A549 (cell line): ENCODE measurements around the gene ESRRB. TPM values are rescaled to one million over a fixed set of nuclear protein-coding genes. Genes with fewer than 3 reads are reported as not detected.

Experiments
- ATAC-seq, 2 experiments: fragments of 200-7000 bp in 1 of 2; fragments of >200 bp in 1 of 2; cut with Nextera tagmentation in 1 of 2; cut with Tn5 transposase in 1 of 2; 3 replicates each; pipeline versions ENCODE4 v1.8.0 to v1.9.1; 2018 to 2020; ENCODE audit warnings: mild to moderate bottlenecking in 1 of 2, moderate library complexity in 1 of 2
- CTCF ChIA-PET: fragments of 300-600 bp; sonication (Branson Sonifier 250); formaldehyde crosslinking; extraction: SDS; loops from one replicate; lab custom pipeline; 2021; ENCODE audit warnings: antibody characterized with exemption, inconsistent platforms; lab: Yijun Ruan, JAX
- POLR2A ChIA-PET: fragments of 350-600 bp; formaldehyde crosslinking; extraction: SDS; loops from one replicate; lab custom pipeline; 2021; ENCODE audit warnings: antibody characterized with exemption, inconsistent platforms; lab: Yijun Ruan, JAX
- DNase-seq, 2 experiments: peaks; one replicate each; pipeline versions ENCODE4 v3.0.0 to v3.0.0-alpha.2; 2011 to 2016; ENCODE audit warnings: low read depth in 1 of 2, low spot score in 1 of 2
- FAIRE-seq: peaks from 2 replicates; lab custom pipeline; 2011; peaks lifted over from hg19 to GRCh38; lab: Jason Lieb, UNC
- H3K27ac ChIP-seq, 2 experiments: fragments of >200 bp; sonication (Bioruptor Twin); formaldehyde crosslinking; 3 replicates each; pipeline ENCODE4 v1.5.1; 2016 to 2017
- H3K4me1 ChIP-seq: fragments of >200 bp; sonication (Bioruptor Twin); formaldehyde crosslinking; 3 replicates; pipeline ENCODE4 v1.6.1; 2016
- H3K4me2 ChIP-seq: fragments of >200 bp; sonication (Bioruptor Twin); formaldehyde crosslinking; 3 replicates; pipeline ENCODE4 v1.6.1; 2016
- H3K4me3 ChIP-seq: fragments of >200 bp; sonication (Bioruptor Twin); formaldehyde crosslinking; 3 replicates; pipeline ENCODE4 v1.5.1; 2016
- H3K9me3 ChIP-seq: fragments of >200 bp; sonication (Bioruptor Twin); formaldehyde crosslinking; 3 replicates; pipeline ENCODE4 v1.6.1; 2016
- BCL3 ChIP-seq: fragments of >200 bp; sonication (Bioruptor Twin); formaldehyde crosslinking; IDR thresholded peaks from 3 replicates; pipeline ENCODE4 v1.6.1; 2016
- CBX2 ChIP-seq: fragments of 200-600 bp; sonication (generic); IDR thresholded peaks from 2 replicates; pipeline ENCODE4 v1.6.1; 2016; ENCODE audit warnings: low read depth, mild to moderate bottlenecking, borderline replicate concordance
- CHD2 ChIP-seq: fragments of 150-350 bp; IDR thresholded peaks from 2 replicates; pipeline ENCODE4 v1.6.1; 2014; ENCODE audit warnings: low read length; ENCODE audit not compliant: partially characterized antibody
- CHD4 ChIP-seq: fragments of 200-600 bp; sonication (generic); IDR thresholded peaks from 2 replicates; pipeline ENCODE4 v1.6.1; 2016; ENCODE audit warnings: antibody characterized with exemption, mild to moderate bottlenecking, borderline replicate concordance
- EHMT2 ChIP-seq: fragments of 200-600 bp; sonication (generic); IDR thresholded peaks from 2 replicates; pipeline ENCODE4 v1.6.1; 2016; ENCODE audit warnings: antibody characterized with exemption, low read depth, mild to moderate bottlenecking, moderate library complexity
- ELK1 ChIP-seq: fragments of 150-350 bp; IDR thresholded peaks from 2 replicates; pipeline ENCODE4 v1.6.1; 2014; ENCODE audit warnings: low read depth, mild to moderate bottlenecking, low read length
- ESRRA ChIP-seq: fragments of 150-350 bp; IDR thresholded peaks from 2 replicates; pipeline ENCODE4 v1.6.1; 2014; ENCODE audit warnings: mild to moderate bottlenecking, low read length, borderline replicate concordance
- FOXS1 ChIP-seq: fragments of 250-450 bp; sonication (Bioruptor Pico); IDR thresholded peaks from 2 replicates; pipeline ENCODE4 v1.5.0; 2020; ENCODE audit warnings: mild to moderate bottlenecking, moderate library complexity
- HMGXB4 ChIP-seq: fragments of 250-450 bp; sonication (Bioruptor Pico); IDR thresholded peaks from 2 replicates; pipeline ENCODE4 v1.5.0; 2021; ENCODE audit warnings: mild to moderate bottlenecking, moderate library complexity, borderline replicate concordance
- HOXB13 ChIP-seq: fragments of 250-450 bp; sonication (Bioruptor Pico); IDR thresholded peaks from 2 replicates; pipeline ENCODE4 v1.5.0; 2020; ENCODE audit warnings: low read depth, mild to moderate bottlenecking, moderate library complexity
- HOXB5 ChIP-seq: fragments of 250-450 bp; sonication (Bioruptor Pico); IDR thresholded peaks from 2 replicates; pipeline ENCODE4 v1.5.0; 2020; ENCODE audit warnings: mild to moderate bottlenecking, moderate library complexity
- KDM1A ChIP-seq: fragments of 200-600 bp; sonication (generic); IDR thresholded peaks from 2 replicates; pipeline ENCODE4 v1.6.1; 2016; ENCODE audit warnings: low read depth, mild to moderate bottlenecking
- KDM5A ChIP-seq: fragments of 200-600 bp; sonication (generic); IDR thresholded peaks from 2 replicates; pipeline ENCODE4 v1.6.1; 2016; ENCODE audit warnings: antibody characterized with exemption, mild to moderate bottlenecking
- MAFK ChIP-seq: fragments of 450-650 bp; IDR thresholded peaks from 2 replicates; pipeline ENCODE4 v1.6.1; 2014; ENCODE audit not compliant: partially characterized antibody
- NPAS2 ChIP-seq: fragments of 250-450 bp; sonication (Bioruptor Pico); IDR thresholded peaks from 2 replicates; pipeline ENCODE4 v1.8.0; 2022; ENCODE audit warnings: mild to moderate bottlenecking, moderate library complexity, borderline replicate concordance
- NR3C1 ChIP-seq: fragments of >200 bp; sonication (Bioruptor Twin); formaldehyde crosslinking; IDR thresholded peaks from 3 replicates; pipeline ENCODE4 v1.6.1; 2017
- PBX3 ChIP-seq: IDR thresholded peaks from 2 replicates; pipeline ENCODE4 v1.6.1; 2012
- PHF8 ChIP-seq: fragments of 200-600 bp; sonication (generic); IDR thresholded peaks from 2 replicates; pipeline ENCODE4 v1.6.1; 2016; ENCODE audit warnings: low read depth, mild to moderate bottlenecking, antibody characterized with exemption, moderate library complexity, borderline replicate concordance
- POLR2A ChIP-seq: IDR thresholded peaks from 2 replicates; pipeline ENCODE4 v1.6.1; 2012; ENCODE audit warnings: mild to moderate bottlenecking, low read length
- RAD21 ChIP-seq, 2 experiments: fragments of >200 bp in 1 of 2; sonication (Bioruptor Twin) in 1 of 2; formaldehyde crosslinking in 1 of 2; IDR thresholded peaks in 1 of 2; conservative IDR thresholded peaks in 1 of 2; 2 replicates in 1 of 2; 3 replicates in 1 of 2; pipeline ENCODE4 v1.6.1; 2012 to 2018; ENCODE audit warnings: inconsistent platforms in 1 of 2
- RCOR1 ChIP-seq: fragments of 150-350 bp; IDR thresholded peaks from 2 replicates; pipeline ENCODE4 v1.6.1; 2014; ENCODE audit warnings: antibody characterized with exemption, low read length, low read depth
- RNF2 ChIP-seq: fragments of 200-600 bp; sonication (generic); IDR thresholded peaks from 2 replicates; pipeline ENCODE4 v1.6.1; 2016; ENCODE audit warnings: low read depth, mild to moderate bottlenecking, antibody characterized with exemption, moderate library complexity, borderline replicate concordance
- ZFP36 ChIP-seq: fragments of 450-650 bp; IDR thresholded peaks from 2 replicates; pipeline ENCODE4 v1.6.1; 2014; ENCODE audit warnings: borderline replicate concordance; ENCODE audit not compliant: partially characterized antibody
- ZNF302 ChIP-seq: fragments of 250-450 bp; sonication (Bioruptor Pico); IDR thresholded peaks from 2 replicates; pipeline ENCODE4 v1.9.0; 2021; ENCODE audit warnings: inconsistent platforms, mild to moderate bottlenecking, moderate library complexity
- WGBS: methylation state at CpG from one replicate; pipeline ENCODE4 v1.1.6; 2017; ENCODE audit errors: missing lambda C conversion rate; 5-methylcytosine and 5-hydroxymethylcytosine counted together
- polyA plus RNA-seq, 4 experiments: library from polyadenylated mRNA; depleted of rRNA in 3 of 4; stranded (reverse); fragments of >200 nt; fragmentation: RNase III in 1 of 4; extraction: RNeasy Plus Mini Kit Qiagen cat#74134 plus additional on column Dnase treatment in 1 of 4; gene quantifications; 2 replicates in 3 of 4; 3 replicates in 1 of 4; pipeline ENCODE4 v1.2.3, GENCODE V29; 2011 to 2017
- TF ChIP-seq, protein P1 (sequence below): IDR thresholded peaks from 2 replicates; pipeline ENCODE4 v1.6.1; 2012; ENCODE audit warnings: low read depth, borderline replicate concordance
- TF ChIP-seq, protein P2 (sequence below): IDR thresholded peaks from 2 replicates; pipeline ENCODE4 v1.6.1; 2012
- TF ChIP-seq, protein P3 (sequence below): fragments of >200 bp; sonication (Bioruptor Twin); formaldehyde crosslinking; IDR thresholded peaks from 3 replicates; pipeline ENCODE4 v1.5.1; 2016
- TF ChIP-seq, protein P4 (sequence below): fragments of 250-450 bp; sonication (Bioruptor Pico); IDR thresholded peaks from 2 replicates; pipeline ENCODE4 v1.5.0; 2020; ENCODE audit warnings: low read depth, mild to moderate bottlenecking, moderate library complexity

The ESRRB gene
- polyA plus RNA-seq, 2 of the 4 experiments (the other 2 are of a cell fraction) = 0.15 to 0.19 TPM

- H3K4me3 ChIP-seq = no peak overlapping the region
- no peaks in the 10 kb centered on the region for H3K4me1 ChIP-seq
- H3K9me3 ChIP-seq = no peaks in the 10 kb centered on the region
- DNase-seq (no peak), ATAC-seq (no peak), FAIRE-seq (no peak)
- 47% methylated on average over 4 of the region's 4 CpGs for WGBS
- H3K27ac ChIP-seq = no peak overlapping the region
- CTCF ChIA-PET = interaction anchor here (1.0 to 8.3 kb wide), 4 partner anchors 19 to 641 kb away, joined by 3 to 142 read pairs (median 30); no protein-coding TSS in a partner anchor
- TF ChIP-seq CHD4 = no peak
- TF ChIP-seq HOXB13 (CRISPR knock-in tag) = no peak
- TF ChIP-seq NR3C1 = no peak
- TF ChIP-seq NPAS2 = no peak
- TF ChIP-seq, protein P1, sequence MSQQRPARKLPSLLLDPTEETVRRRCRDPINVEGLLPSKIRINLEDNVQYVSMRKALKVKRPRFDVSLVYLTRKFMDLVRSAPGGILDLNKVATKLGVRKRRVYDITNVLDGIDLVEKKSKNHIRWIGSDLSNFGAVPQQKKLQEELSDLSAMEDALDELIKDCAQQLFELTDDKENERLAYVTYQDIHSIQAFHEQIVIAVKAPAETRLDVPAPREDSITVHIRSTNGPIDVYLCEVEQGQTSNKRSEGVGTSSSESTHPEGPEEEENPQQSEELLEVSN = no peak
- no peak for TF ChIP-seq HOXB5 (CRISPR knock-in tag)
- TF ChIP-seq, protein P2, sequence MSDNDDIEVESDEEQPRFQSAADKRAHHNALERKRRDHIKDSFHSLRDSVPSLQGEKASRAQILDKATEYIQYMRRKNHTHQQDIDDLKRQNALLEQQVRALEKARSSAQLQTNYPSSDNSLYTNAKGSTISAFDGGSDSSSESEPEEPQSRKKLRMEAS = no peak
- no peak for TF ChIP-seq EHMT2
- TF ChIP-seq, protein P3, sequence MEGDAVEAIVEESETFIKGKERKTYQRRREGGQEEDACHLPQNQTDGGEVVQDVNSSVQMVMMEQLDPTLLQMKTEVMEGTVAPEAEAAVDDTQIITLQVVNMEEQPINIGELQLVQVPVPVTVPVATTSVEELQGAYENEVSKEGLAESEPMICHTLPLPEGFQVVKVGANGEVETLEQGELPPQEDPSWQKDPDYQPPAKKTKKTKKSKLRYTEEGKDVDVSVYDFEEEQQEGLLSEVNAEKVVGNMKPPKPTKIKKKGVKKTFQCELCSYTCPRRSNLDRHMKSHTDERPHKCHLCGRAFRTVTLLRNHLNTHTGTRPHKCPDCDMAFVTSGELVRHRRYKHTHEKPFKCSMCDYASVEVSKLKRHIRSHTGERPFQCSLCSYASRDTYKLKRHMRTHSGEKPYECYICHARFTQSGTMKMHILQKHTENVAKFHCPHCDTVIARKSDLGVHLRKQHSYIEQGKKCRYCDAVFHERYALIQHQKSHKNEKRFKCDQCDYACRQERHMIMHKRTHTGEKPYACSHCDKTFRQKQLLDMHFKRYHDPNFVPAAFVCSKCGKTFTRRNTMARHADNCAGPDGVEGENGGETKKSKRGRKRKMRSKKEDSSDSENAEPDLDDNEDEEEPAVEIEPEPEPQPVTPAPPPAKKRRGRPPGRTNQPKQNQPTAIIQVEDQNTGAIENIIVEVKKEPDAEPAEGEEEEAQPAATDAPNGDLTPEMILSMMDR = no peak
- no peak for TF ChIP-seq PHF8
- no peak for TF ChIP-seq KDM1A
- no peak for TF ChIP-seq MAFK
- TF ChIP-seq KDM5A = no peak
- TF ChIP-seq, protein P4, sequence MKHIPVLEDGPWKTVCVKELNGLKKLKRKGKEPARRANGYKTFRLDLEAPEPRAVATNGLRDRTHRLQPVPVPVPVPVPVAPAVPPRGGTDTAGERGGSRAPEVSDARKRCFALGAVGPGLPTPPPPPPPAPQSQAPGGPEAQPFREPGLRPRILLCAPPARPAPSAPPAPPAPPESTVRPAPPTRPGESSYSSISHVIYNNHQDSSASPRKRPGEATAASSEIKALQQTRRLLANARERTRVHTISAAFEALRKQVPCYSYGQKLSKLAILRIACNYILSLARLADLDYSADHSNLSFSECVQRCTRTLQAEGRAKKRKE (CRISPR knock-in tag) = no peak
- no peak for TF ChIP-seq POLR2A
- no peak for TF ChIP-seq BCL3
- no peak for TF ChIP-seq ZFP36
- TF ChIP-seq CHD2 = no peak
- no peak for TF ChIP-seq RAD21 (conservative IDR thresholded peaks at IDR 0.05 in 1 of 2, IDR thresholded peaks at IDR 0.05 in 1 of 2)
- POLR2A ChIA-PET = no interaction called here
- H3K4me2 ChIP-seq = no peak overlapping the region
Observed at GRCh38 chr14:76349993-76350392, 25.9 kb upstream of the ESRRB start.

DNA sequence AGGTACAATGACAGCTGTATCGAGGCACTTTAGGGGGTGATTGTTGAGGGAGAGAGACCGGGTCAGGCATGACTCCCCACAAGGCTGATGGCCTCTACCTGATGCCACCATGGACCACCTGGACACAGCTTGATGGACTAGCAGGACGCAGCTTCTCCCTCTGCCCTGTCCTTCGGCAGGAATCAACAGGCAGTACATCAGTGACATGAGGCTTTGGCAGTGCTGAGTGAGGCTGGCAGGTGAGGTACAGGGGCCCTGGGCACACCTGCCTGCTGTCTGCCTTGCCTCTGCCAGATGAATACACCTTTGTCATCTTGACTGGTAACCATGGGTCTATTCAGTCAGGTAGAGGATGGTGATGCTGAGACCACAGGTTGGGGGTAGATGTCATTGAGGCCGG lies 25.3 kb upstream of the ESRRB start:
- ChIA-PET CTCF (interaction anchor here (0.8 to 8.3 kb wide), 5 partner anchors 14 to 296 kb away, joined by 3 to 142 read pairs (median 47); no protein-coding TSS in a partner anchor), POLR2A (no interaction called here)
- H3K27ac ChIP-seq = no peak overlapping the region
- H3K9me3 ChIP-seq = no peaks in the 10 kb centered on the region
- H3K4me1 ChIP-seq = no peaks in the 10 kb centered on the region
- no peak overlapping the region for H3K4me3 ChIP-seq
- no peak for ATAC-seq
- 37% methylated on average over 4 of the region's 5 CpGs for WGBS
- H3K4me2 ChIP-seq = no peak overlapping the region
- DNase-seq = no peak
- no peak for TF ChIP-seq RCOR1
- TF ChIP-seq NPAS2 = no peak
- no peak for TF ChIP-seq ELK1
- no peak for TF ChIP-seq KDM1A
- no peak for TF ChIP-seq CBX2
- no peak for TF ChIP-seq PBX3
- TF ChIP-seq ZNF302 (CRISPR knock-in tag) = no peak
- TF ChIP-seq FOXS1 (CRISPR knock-in tag) = no peak
- TF ChIP-seq HOXB13 (CRISPR knock-in tag) = no peak
- TF ChIP-seq, protein P2 = no peak
- no peak for TF ChIP-seq HMGXB4
- TF ChIP-seq ESRRA = no peak
- TF ChIP-seq RNF2 = no peak
- TF ChIP-seq, all 56 proteins: peak for 0
- no peak for FAIRE-seq
